SKM-1 treated with dmso at 0.1 percent for 144 hours (cell line): ENCODE measurements around the gene BIRC5.
A peak's percentile ranks its signal among the peaks of the same experiment; 100 is the strongest.
"Not testable (repeated sequence)": the region's sequence is repeated elsewhere in the genome, so short reads cannot be mapped to it uniquely, and the experiment has no call there.

Source experiments
- DNase-seq: peaks from one replicate; lab custom pipeline; 2025; ENCODE audit not compliant: unreplicated experiment; lab: John Stamatoyannopoulos, UW

BIRC5 gene

DNA sequence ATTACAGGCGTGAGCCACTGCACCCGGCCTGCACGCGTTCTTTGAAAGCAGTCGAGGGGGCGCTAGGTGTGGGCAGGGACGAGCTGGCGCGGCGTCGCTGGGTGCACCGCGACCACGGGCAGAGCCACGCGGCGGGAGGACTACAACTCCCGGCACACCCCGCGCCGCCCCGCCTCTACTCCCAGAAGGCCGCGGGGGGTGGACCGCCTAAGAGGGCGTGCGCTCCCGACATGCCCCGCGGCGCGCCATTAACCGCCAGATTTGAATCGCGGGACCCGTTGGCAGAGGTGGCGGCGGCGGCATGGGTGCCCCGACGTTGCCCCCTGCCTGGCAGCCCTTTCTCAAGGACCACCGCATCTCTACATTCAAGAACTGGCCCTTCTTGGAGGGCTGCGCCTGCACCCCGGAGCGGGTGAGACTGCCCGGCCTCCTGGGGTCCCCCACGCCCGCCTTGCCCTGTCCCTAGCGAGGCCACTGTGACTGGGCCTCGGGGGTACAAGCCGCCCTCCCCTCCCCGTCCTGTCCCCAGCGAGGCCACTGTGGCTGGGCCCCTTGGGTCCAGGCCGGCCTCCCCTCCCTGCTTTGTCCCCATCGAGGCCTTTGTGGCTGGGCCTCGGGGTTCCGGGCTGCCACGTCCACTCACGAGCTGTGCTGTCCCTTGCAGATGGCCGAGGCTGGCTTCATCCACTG is at the start of gene BIRC5:
TSS of gene BIRC5 (plus strand) at position 238 of the 690 bp plus-strand sequence. CDS start at position 302, 64 bp downstream.
- peak; percentile 83 for DNase-seq

DNA sequence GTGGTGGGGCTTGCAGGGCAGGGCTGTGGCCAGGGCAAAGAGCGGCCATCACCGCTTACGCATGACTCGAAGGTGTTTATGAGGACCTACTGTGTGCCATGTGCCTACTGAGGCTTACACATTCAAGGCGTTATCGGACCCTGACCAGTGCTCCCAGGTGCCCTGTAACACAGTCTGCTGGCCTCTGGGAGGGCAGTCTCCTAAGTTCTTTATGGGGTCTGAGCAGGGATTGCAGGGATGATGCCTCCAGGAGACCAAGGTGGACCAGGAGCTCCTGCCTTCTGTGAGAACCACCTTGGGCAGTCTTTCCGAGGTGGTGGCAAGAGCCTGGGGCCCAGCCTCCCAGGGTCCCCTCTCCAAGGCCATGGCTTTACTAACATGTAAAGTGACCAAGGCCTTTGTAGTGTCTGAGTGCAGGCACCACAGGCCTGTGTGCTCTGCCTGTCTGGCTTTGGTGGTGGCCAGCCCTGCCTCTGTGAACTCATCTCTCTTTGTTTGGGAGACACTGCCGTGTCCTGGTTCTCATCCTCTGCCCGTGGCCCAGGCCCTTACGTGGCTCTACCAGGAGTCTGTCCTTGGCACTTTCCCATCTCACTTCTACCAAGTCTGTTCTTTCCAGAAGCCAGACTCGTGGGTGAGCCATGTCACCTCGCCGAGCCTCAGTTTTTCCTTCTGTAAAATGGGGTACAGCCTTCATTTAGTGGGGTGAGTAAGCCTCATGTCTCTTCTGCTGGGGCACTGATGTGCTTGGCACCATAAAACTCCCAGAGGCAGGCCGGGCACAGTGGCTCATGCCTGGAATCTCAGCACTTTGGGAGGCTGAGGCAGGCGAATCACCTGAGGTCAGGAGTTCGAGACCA is 49.1 kb upstream of the BIRC5 start:
- DNase-seq = no peak

DNA sequence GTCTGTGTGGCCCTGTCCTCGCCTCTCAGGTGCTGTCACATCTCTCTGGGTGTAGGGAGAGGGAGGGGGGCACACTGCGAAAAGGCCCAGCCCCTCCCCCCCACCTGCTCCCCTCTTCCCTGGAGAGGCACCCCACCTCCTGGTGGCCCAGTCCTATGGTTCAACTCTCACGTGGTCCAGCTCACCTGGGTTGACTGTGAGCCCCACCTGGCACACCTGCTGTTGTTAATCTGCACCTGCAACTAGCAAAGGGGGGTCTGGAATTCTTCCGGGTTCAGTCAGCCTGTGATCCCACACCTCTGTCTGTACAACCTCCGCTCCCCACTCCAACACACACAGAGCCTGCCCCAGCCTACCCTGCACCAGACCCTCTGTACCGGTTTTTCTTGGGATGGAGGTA is 47.6 kb upstream of the BIRC5 start:
- no peak for DNase-seq

DNA sequence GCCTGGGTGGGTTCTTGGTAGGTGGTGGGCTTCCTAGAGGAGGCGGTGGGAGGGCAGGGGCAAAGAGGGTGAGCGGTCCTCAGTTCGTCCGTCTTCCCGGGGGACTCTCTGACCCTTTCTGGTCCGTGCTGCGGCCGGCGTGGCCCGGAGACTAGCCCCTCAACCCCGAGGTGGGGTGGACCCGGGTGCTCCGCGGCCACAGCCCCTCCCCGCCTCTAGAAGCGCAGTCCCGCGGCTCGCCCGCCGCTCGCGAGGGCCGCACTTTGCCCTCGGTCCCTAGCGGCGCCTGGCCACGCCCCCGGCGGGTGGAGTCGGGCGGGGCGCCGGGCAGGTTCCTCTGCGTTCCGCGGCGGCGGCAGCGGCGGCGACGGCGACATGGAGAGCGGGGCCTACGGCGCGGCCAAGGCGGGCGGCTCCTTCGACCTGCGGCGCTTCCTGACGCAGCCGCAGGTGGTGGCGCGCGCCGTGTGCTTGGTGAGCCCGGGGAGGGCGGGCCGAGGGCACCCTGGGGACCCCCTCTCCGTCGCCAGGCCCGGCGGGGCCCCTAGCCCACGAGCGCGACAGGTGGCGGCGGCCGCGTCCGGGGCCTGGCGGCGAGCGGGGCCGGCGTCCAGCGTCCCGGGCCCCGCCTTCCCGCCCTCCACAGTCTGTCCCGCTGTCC is 45.7 kb upstream of the BIRC5 start, which contains the start of gene SYNGR2:
TSS of gene SYNGR2 (plus strand) at position 340 of the 661 bp plus-strand sequence. CDS start at position 376, 36 bp downstream.
- peak; percentile 85 for DNase-seq

DNA sequence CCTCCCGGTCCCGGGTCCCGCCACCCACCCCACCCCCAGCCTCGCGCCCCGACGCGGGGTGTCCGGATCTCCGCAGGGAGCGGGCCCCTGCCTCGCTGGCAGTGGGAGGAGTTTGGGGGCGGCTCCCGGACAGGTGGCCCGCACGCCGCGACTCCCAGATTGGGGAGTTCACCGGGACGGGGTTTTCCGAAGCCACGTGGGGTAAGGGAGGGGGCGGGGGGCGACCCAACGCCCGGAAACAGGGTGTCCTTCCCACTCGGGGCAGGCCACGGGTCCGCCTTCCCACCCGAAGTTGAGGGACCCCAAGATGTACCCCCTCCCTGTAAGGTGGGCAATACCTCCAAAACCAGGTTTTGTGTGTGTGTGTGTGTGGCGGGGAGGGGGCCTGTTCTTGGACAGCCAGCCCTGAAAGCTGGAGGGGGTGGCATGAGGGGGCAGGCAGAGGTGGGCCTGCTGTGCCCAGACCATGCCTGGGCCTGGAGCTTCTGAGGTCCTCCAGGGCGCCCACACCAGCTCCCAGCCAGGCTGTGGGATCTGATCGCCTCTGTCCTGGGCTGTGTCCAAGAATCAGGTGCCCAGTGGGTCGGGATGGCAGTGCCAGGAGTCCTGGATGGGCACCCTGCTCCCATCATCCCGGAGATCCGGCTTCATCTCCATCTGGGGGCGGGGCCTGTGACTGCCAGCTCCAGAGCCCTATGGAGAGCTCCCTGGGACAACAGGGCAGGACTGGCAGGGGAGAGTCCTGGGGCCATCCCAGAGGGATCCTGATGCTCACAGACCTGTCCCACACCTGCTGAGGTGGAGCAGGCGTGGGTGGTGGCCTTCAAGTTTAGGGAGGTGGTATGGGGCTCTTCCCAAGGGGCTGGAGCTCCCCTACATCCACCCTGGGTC is 44.9 kb upstream of the BIRC5 start:
- DNase-seq = no peak

DNA sequence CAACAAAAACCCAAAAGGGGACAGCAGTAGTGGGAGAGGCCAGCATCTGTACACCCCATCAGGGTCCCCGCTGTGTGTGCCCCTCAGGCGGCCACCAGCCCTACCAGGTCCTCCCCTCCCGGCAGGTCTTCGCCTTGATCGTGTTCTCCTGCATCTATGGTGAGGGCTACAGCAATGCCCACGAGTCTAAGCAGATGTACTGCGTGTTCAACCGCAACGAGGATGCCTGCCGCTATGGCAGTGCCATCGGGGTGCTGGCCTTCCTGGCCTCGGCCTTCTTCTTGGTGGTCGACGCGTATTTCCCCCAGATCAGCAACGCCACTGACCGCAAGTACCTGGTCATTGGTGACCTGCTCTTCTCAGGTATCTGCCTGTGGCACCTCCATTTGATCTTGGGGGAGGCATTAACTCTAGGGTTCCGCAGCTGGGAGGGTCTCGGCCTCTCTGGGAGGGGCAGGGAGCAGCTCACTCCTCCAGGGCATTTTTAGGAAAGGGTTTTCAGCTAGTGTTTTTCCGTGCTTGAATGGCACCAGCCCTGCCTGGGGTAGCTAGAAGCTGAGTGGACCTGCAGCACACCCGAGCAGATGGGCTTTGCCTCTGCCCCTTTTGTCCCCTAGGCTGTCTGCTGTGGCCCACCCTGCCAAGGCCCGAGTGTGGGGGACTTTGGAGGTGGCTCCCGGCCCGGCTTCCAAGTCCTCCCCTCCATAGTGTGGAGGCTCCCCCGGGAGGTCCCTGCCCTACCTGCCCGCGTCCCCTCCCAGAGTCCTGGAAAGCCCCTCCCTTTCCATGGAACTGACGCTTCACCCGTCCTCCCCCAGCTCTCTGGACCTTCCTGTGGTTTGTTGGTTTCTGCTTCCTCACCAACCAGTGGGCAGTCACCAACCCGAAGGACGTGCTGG is 43.1 kb upstream of the BIRC5 start:
- no peak for DNase-seq

DNA sequence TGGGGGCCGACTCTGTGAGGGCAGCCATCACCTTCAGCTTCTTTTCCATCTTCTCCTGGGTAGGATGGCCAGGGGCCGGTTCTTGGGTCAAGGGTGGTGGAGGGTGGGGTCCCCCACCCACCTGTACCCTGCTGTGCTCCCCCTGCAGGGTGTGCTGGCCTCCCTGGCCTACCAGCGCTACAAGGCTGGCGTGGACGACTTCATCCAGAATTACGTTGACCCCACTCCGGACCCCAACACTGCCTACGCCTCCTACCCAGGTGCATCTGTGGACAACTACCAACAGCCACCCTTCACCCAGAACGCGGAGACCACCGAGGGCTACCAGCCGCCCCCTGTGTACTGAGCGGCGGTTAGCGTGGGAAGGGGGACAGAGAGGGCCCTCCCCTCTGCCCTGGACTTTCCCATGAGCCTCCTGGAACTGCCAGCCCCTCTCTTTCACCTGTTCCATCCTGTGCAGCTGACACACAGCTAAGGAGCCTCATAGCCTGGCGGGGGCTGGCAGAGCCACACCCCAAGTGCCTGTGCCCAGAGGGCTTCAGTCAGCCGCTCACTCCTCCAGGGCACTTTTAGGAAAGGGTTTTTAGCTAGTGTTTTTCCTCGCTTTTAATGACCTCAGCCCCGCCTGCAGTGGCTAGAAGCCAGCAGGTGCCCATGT is 42.3 kb upstream of the BIRC5 start:
- not testable (repeated sequence) for DNase-seq

DNA sequence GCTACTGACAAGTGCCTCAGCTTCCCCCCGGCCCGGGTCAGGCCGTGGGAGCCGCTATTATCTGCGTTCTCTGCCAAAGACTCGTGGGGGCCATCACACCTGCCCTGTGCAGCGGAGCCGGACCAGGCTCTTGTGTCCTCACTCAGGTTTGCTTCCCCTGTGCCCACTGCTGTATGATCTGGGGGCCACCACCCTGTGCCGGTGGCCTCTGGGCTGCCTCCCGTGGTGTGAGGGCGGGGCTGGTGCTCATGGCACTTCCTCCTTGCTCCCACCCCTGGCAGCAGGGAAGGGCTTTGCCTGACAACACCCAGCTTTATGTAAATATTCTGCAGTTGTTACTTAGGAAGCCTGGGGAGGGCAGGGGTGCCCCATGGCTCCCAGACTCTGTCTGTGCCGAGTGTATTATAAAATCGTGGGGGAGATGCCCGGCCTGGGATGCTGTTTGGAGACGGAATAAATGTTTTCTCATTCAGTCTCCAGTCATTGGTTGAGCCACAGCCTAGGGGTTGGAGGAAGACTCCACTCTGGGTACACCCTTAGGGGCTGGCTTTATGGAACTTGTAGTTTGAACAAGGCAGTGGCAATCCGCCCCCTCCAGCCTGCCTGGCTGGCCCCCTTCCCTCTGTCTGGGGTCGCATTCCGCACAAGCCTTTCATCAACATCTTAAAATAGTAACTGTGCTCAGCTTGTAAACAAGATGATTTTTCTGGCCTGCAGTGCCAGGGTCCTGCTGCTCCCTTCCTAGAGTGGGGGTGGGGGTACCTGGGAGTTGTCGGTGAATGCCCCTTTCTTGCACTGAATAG is 41.6 kb upstream of the BIRC5 start:
- no peak for DNase-seq

DNA sequence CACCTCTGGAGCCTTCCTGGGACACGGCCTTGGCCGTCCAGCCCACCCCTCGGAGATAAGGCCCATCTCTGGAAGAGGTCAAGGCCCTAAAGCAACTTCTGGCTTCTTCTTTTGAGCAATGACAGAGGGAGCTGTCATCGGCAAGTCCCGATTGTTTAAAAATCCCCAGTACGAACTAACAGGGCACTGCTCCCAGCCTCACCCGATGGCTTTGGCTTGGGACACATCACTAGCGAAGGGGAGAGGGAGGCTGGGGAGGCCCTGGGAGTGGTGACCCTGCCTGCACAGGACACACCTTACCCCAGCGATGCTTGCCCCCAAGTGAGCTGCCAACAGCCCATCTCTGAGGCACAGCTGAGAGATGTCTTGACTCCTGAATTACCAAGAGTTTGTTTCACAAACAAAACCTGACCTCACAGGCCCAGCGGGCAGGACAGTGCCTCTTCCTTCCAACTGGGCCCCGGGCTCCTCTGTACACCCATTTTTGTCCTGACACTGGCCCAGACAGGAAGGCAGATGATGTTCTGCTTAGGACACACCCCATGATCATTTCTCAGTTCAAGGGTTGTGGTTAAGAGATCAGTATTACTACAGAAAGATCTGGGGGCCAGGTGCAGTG is 40.8 kb upstream of the BIRC5 start:
- DNase-seq = no peak

DNA sequence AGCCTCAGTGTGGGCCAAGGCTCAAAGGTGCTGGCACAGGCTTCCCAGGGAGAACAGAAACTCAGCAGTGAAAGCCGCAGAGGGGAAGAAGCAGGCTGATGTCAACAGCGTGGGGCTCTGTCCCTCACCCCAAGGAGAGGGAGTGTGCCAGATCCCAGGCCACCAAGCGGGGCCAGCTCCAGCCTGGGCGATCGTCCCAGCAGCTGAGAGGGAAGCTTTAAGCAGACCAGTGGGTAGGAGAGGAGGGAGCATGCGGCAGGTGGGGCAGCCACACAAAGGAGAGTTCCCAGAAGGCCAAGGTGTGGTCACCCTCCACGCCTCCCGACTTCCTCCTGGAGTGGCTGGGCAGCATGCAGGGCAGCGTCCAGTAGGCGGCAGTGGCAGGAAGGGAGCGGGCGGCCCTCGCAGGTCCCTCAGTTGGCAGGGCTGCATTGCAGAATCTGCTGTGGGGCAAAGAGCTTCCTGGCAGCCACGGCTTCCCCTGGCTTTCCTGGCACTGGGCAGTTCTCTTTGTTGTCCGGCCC is 39.6 kb upstream of the BIRC5 start:
- no peak for DNase-seq

DNA sequence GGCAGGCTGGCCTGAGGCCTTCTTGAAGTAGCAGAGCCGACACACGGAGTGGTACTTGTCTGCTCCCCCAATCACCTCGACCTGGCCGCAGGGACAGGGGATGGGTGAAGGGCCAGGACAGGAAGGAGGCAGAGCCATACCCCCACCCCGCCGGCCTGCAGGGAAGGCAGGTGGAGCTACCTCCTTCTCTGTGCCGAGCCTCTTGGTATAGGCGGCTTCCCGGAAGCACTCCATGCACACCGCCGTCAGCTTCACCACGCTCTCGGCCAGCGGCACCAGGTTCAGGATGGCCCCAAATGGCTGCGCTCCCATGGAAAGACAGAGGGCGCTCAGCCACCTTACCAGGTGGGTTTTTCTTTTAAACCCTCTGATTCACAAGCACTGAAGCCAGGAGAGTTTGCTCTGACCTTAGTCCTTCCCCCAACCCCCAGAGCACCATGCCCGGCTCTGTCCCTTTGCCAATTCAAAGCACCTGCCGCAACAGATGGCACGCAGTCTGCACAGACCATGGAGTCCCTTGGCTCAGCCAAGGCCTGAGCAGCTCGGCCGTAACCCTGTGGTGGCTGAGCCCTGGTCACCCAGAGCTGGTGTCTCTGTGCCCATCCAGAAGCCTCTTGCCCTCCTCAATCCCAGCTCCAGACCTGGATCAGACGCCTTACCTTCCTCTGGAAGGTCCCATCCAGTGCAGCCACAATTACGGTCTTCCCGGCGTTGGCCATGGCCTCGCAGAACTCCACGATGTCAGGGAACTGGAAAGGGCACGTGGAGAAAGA is 39.0 kb upstream of the BIRC5 start:
- DNase-seq = no peak

DNA sequence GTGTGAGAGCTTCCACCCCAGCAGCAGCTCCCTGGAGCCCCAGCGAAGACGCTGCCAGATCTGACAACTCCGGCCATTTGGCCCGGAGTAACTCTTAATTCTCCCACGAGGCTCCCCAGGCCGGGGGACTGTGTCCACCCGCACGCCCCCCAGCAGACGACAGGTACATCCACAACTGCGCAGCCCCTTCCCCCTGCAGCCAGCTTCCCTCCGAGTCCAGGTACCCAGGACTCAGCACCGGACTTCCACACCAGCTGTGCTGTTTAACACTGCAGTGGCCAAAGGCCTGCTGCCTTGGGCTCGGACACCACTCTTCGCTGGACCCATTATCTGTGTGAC is 38.4 kb upstream of the BIRC5 start:
- DNase-seq = no peak

DNA sequence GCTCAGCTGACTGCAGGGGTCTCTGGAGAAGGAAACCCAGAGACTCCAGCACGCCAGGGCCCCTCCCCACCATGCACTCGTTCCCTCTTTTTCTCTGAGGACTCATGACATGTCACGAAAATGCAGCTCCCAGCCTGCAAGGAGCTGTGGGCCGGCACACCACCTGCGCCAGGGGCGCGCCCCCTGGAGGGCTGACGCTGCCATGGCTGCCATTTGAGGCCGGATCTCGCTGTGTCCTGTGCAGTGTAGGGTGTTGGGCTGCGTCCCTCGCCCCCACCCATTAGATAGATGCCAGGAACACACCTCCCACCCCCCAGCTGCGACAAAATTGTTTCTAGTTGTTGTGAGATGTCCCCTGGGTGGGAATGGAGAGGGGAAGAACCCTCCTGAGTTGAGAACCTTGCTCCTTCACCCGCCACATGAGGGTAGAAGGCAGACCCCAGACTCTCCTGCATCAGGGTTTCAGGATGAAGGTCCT is 37.5 kb upstream of the BIRC5 start:
- peak; percentile 29 for DNase-seq

DNA sequence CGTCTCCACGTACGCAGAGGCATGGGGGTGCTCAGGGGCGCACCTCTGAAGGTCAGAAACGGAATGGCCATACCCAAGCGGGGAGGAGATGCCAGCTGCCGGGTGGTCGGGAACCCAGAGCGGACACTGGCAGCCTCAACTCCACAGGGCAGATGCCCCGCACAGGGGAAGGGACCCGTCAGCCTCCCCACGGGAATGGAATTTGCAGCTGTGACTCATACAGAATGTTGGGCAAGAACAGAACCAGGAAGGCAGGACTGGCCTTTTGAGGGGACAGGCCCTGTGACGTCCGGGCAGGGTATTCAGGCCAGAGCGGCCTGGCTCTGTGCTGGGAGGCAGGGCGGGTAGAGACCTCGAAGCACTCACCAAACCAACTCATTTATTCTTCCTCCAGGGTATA is 34.7 kb upstream of the BIRC5 start:
- no peak for DNase-seq

DNA sequence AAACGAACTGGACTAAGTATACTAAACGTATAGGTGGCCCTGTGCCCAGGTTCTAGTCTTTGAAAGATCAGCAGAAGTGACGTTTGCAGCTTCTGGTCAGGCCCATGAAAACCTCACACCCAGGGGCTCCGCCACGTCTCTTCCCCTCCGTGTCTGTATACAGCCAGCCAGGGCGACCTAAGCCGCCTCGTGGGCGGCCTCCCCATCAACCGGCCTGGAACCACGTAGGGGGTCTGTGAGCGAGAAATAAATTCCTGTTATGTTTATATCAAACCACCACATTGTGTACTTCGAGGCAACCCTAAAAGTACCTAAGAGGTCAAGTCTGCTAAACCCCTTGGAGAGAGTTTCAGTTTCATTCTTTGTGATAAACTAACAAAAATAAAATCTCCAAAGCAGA is 34.0 kb upstream of the BIRC5 start:
- no peak for DNase-seq

DNA sequence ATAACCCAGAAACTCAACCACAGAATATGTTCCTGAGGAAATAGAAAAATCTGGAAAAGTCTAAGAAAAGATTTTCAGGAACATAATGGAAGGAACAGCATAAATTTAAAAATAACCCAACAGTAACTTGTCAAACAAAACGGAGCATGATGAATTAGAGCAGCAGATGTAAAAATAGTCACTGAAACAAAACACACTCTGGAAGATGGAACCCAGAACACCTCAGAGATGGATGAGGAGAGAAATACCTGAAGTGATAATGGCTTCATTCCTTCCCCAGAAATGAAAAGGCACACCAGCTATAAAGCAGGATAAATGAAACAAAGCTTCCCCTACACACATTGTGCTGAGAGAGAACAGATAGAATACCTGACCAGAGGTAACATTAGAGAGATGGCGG is 33.5 kb upstream of the BIRC5 start:
- DNase-seq = no peak

DNA sequence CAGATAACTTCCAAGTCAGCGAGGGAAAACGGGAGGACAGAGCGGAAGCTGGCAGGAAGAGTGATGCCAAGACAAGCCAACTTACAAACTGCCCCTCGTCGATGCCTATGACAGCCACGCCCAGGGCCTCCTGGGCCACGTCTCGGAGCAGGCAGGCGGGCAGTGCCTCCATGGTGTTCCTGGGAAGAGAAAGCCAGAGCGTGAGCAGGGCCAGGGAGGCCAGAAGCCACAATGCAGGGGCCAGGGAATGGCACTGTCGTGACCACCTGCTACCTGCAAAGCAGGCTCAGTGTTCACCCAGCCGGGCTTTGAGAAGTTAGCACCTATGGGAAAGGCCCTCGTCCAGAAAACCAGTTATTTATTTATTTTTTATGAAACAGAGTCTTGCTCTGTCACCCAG is 31.5 kb upstream of the BIRC5 start:
- no peak for DNase-seq
